Measurements from ENCODE around the gene DGKB. TPM values are rescaled to one million over a fixed set of nuclear protein-coding genes. Genes with fewer than 3 reads are reported as not detected.

DGKB gene
- total RNA-seq, 1 donor from 2014 or later, result not detected

- no peak for DNase-seq (ENCODE audit: low read depth in 2 of 2)
These were observed 214.3 kb downstream of the DGKB start for GRCh38 chr7:14688208-14688607.

- DNase-seq (ENCODE audit: low read depth in 2 of 2), result no peak
These were observed 214.8 kb downstream of the DGKB start for GRCh38 chr7:14687777-14688176.

- DNase-seq (ENCODE audit: low read depth in 2 of 2), result no peak
These were observed 215.3 kb downstream of the DGKB start for GRCh38 chr7:14687241-14687640.

- DNase-seq (ENCODE audit: low read depth in 2 of 2), result no peak
These were observed 217.4 kb downstream of the DGKB start for GRCh38 chr7:14685167-14685566.

GRCh38 chr7:14682910-14683465 lies 219.6 kb downstream of the DGKB start:
- no peak for DNase-seq (ENCODE audit: low read depth in 2 of 2)

DNA sequence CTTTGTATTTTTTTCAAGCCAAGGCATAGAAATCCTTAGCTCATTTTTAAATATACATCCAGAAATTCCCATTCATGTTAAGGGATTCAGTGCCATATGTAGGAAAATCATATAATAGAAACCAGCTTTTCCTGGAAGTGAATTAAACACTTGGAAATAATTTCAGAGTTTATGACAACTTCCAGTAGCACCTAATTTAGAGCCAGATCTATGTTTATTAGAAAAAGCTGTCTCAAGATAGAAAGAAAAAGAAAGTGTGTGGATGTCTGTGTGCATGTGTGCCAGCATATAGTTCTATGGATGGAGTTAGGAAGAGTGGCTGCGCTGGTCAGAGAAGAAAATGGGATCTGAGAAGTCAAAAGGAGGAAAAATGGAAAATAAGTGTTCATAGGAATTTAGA lies 225.7 kb downstream of the DGKB start:
- no peak for DNase-seq (ENCODE audit: low read depth in 2 of 2)

DNA sequence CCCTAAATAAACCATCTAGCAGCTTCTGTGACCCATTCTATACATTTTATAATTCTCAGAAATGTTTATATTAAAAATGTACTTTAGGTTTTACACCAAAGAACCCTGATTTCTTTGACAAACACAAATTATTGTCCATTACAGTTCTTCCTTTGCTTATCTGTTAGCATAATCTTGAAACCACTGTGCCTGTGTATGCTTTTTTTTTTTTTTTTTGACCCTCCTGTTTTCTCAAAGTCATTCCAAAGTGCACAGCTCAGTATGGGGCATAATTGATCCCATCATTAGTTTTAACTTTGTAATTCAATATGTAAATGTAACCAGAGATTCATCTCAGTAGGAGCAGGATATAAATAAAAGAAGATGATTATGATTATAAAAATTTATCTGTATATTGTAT lies 229.3 kb downstream of the DGKB start:
- no peak for DNase-seq (ENCODE audit: low read depth in 2 of 2)

- no peak for DNase-seq (ENCODE audit: low read depth in 2 of 2)
These were observed 235.6 kb downstream of the DGKB start for GRCh38 chr7:14666913-14667312.

DNA sequence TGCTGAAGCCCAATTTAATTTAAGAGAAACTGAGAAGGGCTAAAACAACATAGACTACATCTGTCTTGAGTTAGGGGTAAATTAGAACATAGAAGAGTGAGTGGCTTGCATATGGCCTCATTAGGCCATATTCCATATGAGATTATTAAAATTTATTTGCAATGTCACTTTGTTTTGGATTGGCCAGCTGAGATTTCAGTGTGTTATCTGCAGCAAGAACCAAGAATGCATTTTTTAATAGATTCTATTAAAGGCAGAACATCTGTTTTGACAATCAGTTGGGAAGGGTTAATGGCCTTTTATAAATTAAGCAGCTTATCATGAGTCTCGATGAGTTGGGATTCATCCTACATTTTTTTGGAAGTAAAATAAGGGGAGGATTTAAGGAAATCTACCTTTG lies 236.2 kb downstream of the DGKB start:
- DNase-seq (ENCODE audit: low read depth in 2 of 2), result no peak

DNA sequence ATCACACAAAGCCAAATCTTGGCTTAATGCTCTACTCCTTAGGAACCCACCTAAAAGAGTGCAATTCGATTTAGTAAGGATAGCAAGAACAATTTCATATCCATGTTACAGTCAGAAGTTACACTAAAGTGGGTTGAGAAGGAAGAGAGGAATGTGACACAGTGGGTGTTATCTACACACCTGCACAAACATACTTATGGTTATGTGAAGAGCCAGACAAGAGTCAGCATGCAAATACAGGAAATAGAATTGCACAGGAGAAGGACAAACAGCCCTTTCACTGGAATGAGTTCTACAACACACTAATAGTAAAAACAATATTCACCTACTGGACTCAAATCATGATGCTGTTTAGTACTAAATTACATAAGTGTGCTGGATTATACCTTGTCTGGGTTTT lies 262.8 kb downstream of the DGKB start:
- no peak for DNase-seq (ENCODE audit: low read depth in 2 of 2)

DNA sequence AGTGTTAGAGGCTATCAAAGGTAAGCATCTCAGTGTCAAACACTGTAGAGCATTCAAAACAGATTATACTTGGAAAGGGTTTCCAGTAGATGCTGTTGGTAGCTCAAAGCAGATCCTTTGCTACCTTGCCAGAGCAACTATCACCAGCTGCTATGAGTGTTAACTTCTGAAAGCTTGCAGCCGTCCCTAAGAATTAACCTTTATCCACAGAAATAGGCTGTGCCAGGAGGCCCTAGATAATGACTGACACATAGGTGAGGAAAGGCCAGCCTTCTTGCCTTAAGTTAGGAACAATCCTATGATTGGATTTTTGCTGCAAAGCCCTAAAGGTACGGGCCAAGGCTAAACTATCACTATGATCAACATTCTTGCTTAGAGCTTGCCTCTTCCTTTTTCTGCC lies 263.2 kb downstream of the DGKB start:
- DNase-seq (ENCODE audit: low read depth in 2 of 2), result no peak

DNA sequence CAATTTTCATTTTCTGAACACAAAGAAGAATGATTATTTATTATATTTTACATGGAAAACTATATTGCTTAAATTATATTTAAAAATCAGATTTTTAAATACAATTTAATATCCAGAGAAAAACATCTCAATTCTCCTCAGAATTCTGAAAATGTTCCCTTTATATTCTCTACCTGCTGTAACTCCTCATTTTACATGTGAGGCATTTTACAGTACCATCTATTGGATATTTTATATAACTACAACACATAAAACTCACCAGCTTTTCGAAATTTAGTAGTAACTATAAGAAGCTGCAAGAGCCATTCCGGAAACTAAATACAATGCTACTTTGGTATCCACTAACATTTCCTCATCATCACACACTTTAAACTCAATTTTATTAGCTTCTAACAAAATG lies 264.6 kb downstream of the DGKB start:
- no peak for DNase-seq (ENCODE audit: low read depth in 2 of 2)

- no peak for DNase-seq (ENCODE audit: low read depth in 2 of 2)
These were observed 266.6 kb downstream of the DGKB start for GRCh38 chr7:14635955-14636354.

DNA sequence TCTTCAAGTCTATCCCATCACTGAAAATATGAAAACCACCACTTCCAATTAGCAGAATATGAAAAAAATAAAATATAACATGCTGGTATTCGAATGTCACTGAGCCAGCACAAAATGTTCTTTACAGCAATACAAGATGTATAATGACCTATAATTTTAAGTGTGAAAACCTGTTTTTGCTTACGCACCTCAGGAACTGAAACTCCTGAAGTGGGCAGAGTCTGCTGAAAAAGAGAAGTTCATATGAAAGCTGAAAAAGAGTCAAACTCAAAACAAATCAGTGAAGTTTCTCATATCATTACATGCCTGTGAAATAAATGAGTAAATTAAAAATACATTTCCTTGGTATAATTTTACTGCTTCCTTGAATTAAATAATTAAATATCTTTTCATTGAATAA lies 272.5 kb downstream of the DGKB start:
- no peak for DNase-seq (ENCODE audit: low read depth in 2 of 2)

DNA sequence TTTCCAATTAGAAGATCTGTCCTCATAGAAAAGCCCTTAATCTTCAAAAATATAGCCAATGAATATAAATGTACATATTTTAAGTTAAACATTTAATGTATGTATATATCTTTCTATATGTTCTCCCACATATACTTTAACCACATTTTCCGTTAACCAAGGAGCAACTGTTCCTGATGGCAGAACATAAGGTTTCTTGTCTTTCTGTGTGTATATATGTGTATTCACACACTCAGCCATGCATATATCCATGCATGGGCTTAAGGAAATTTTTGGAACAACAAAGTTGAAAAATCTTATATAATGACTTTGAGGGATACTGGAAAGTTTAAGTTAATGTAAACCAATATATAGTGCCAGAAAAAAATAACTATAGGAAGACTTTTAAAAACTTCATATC lies 274.0 kb downstream of the DGKB start:
- DNase-seq (ENCODE audit: low read depth in 2 of 2), result no peak

DNA sequence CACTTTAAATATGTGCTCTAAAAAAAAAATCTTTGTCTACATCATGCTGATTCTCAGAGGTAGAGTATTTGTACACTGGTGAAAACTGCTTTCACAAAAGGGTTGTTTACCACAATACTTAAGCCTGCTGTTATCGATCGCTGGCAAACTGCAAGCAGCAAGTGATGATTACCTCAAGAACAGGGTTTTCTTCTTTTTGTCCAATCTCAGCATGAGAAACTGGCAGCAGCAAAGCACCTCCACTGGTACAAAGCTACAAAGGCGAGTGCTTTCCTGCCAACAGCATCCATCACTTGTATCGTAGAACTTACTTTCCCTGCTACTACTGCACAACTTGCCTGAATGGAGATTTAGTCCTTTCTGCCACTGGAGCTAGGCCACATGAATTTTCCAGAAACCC lies 276.5 kb downstream of the DGKB start:
- DNase-seq (ENCODE audit: low read depth in 2 of 2), result no peak

DNA sequence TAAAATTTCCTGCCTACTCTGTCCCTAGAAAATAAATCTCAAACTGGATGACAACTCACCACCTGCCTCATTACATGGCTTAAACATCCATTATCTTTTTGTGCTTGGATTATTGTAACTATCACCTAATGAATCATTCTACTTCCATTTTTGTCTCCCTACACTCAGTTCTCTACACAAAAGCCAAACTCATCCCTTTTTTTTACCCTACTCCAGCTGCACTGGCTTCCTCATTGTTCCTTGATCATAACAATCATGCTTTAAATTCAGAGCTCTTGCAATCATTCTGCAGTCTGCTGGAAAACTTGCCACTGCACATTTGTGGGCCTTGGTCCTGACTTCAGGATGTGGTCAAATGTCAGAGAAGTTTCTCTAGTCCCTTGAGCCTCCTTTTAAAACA lies 280.0 kb downstream of the DGKB start:
- DNase-seq (ENCODE audit: low read depth in 2 of 2), result no peak

- no peak for DNase-seq (ENCODE audit: low read depth in 2 of 2)
These were observed 296.4 kb downstream of the DGKB start for GRCh38 chr7:14606101-14606500.

GRCh38 chr7:14604606-14605005 lies 297.9 kb downstream of the DGKB start:
- no peak for DNase-seq (ENCODE audit: low read depth in 2 of 2)

DNA sequence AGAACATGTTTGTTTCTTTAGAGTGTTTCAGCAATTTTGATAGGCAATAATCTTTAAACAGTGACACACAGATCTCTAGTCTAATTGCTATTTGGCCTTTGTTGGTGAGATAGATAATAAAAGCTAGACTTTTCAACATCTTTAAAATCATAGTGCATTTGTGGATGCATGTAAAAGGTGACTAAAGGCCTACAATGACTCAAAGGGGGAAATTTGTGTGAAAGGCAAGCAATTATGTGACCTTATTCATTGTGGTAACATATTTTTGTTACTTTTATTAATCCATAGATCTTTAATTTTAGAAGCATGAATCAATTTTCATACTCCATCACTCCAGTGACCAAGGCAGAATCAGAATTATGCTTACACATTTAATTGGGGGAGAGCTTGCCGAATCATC lies 299.7 kb downstream of the DGKB start:
- no peak for DNase-seq (ENCODE audit: low read depth in 2 of 2)

DNA sequence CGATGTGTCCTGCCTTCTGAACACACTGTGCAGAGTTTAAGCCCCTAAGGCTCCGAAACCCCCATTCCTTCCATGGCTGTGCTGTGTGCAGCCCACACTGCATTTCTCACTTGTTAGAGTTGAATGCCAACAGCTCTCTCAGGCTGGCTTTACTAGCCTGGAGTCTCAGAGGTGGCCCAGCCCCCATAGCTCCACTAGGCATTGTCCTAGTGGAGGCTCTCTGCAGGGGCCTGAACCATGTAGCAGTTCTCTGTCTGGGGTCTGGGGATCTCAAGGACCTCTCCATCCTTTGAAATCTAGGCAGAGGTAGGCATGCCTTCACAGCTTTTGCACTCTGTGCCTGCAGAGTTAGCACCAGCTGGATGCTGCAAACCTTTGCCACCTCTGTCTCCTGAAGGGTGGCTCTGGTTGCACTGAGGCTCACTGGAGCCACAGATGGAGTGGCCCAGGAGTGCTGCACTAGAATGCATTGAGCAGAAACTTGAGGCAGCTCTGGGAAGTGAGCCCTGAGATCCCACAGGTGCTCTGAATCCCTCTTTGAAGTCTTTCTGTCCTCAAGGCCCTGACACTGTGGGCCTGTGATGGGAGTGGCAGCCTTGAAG lies 301.7 kb downstream of the DGKB start:
- DNase-seq (ENCODE audit: low read depth in 2 of 2), result no peak

DNA sequence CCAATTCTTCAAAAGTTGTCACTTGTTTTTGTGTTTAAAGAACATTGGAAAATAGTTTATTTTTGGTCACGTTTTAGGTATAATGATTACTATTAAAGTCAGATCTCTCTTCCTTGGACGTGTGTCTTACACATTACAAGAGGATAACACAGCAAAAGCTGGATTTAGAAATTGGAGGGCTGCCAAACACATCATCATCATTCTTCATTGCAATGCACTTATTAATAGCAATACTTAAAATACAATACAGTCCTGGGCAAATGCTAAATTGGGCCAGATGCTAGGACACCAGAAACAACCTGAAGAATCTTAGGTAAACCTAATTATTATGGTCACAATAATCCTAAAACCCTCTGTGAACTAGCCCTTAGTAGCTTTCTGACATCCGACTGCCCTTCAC lies 303.6 kb downstream of the DGKB start:
- DNase-seq (ENCODE audit: low read depth in 2 of 2), result no peak

DNA sequence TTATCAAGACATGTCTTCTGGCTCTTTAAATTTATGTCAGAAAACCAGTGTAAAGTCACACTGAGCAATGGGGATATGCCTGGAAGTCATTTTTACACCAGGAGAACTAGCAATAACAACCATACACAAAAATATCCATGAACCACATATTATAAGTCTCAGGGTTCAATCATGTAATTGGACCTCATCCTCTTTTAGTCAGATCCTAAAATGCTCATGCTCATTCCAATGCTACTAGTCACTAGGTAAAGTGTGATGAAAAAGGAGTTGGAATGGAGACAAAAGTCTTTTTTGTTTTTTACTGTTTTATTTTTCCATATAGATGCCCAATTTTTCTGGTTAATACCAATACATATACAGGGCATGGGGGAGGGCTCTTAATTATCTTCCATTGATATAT lies 306.1 kb downstream of the DGKB start:
- DNase-seq (ENCODE audit: low read depth in 2 of 2), result no peak

DNA sequence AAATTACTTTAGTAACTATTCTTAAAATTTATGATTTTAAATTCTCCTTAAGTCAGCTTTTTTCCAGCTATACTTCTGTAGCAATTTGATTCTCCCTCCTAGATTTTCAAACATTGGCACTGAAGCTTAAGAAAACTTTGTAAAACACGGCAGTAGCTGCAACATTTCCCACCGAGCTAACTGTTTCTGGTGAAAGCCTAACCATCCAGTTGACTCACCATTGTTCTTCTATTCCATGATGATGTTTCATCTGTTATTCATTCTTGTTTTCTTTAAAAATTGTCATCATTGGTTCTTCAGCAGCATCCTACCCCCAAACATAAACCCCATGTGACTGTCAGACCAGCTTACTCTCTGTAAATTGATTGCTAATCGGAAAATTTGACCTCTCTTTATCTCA lies 312.3 kb downstream of the DGKB start:
- no peak for DNase-seq (ENCODE audit: low read depth in 2 of 2)
